ENCODE measurements around the gene ZNF169.
"Not testable (repeated sequence)": the region's sequence is repeated elsewhere in the genome, so short reads cannot be mapped to it uniquely, and the experiment has no call there.

DNA sequence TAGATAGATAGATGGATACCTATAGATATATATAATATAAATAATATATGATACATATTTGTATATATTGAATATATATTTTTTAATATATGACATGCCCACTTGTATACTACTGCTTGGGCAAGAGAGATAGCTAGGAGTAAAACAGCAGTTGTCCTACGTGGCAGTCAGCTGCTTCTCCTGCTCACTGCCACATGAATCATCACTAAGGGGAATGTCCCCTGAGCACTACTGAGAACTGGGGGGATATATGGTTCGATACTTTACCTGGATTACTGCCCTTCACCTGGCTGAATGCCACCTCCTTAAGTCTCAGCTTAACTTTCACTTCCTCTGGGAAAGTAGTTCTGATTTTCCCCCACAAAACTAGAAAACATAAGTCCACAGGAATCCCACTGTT is 82.6 kb downstream of the ZNF169 start:
- TF ChIP-seq, protein P1, sequence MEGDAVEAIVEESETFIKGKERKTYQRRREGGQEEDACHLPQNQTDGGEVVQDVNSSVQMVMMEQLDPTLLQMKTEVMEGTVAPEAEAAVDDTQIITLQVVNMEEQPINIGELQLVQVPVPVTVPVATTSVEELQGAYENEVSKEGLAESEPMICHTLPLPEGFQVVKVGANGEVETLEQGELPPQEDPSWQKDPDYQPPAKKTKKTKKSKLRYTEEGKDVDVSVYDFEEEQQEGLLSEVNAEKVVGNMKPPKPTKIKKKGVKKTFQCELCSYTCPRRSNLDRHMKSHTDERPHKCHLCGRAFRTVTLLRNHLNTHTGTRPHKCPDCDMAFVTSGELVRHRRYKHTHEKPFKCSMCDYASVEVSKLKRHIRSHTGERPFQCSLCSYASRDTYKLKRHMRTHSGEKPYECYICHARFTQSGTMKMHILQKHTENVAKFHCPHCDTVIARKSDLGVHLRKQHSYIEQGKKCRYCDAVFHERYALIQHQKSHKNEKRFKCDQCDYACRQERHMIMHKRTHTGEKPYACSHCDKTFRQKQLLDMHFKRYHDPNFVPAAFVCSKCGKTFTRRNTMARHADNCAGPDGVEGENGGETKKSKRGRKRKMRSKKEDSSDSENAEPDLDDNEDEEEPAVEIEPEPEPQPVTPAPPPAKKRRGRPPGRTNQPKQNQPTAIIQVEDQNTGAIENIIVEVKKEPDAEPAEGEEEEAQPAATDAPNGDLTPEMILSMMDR (conservative IDR thresholded peaks at IDR 0.05 in 1 of 2, IDR thresholded peaks at IDR 0.05 in 1 of 2; ENCODE audit: low read depth in 1 of 2, low read length in 2 of 2), result not testable (repeated sequence)
- TF ChIP-seq EZH2 (IDR thresholded peaks at IDR 0.05; ENCODE audit: low read length, missing control alignments), result not testable (repeated sequence)
